HEK293 (cell line): ENCODE results near the gene TBC1D9B.

ENCODE experiments used
- CTCF ChIA-PET: fragments of 350-600 bp; formaldehyde crosslinking; extraction: SDS; loops from one replicate; lab custom pipeline; 2021; ENCODE audit warnings: antibody characterized with exemption; lab: Yijun Ruan, JAX
- POLR2A ChIA-PET: fragments of 300-600 bp; formaldehyde crosslinking; extraction: SDS; loops from one replicate; lab custom pipeline; 2020; ENCODE audit warnings: antibody characterized with exemption, inconsistent platforms; lab: Yijun Ruan, JAX
- H3K27ac ChIP-seq: fragments of 200-500 bp; sonication (Bioruptor generic); 2 replicates; pipeline ENCODE4 v1.5.1; 2014; ENCODE audit warnings: low read depth, low read length, control low read depth, inconsistent platforms; ENCODE audit errors: extremely low read depth
- H3K36me3 ChIP-seq, 2 experiments: fragments of 200-500 bp in 1 of 2; sonication (Bioruptor generic) in 1 of 2; 1 replicate in 1 of 2; 2 replicates in 1 of 2; pipeline ENCODE4 v1.5.1; 2014 to 2017; ENCODE audit warnings: inconsistent platforms in 2 of 2, low read length in 2 of 2; ENCODE audit not compliant: control insufficient read depth in 2 of 2, insufficient read depth in 1 of 2
- H3K4me1 ChIP-seq: fragments of 200-500 bp; sonication (Bioruptor generic); 2 replicates; pipeline ENCODE4 v1.5.1; 2014; ENCODE audit warnings: mild to moderate bottlenecking, low read length, inconsistent platforms; ENCODE audit not compliant: control insufficient read depth, insufficient read depth
- H3K4me3 ChIP-seq: 2 replicates; pipeline ENCODE4 v1.5.1; 2011; ENCODE audit warnings: low read depth, mild to moderate bottlenecking, control low read depth, low read length, moderate library complexity
- H3K9me3 ChIP-seq: fragments of 200-500 bp; sonication (Bioruptor generic); 2 replicates; pipeline ENCODE4 v1.5.1; 2014; ENCODE audit warnings: low read depth, low read length, inconsistent platforms; ENCODE audit not compliant: control insufficient read depth, insufficient read depth
- BCL11B ChIP-seq: fragments of 450-650 bp; formaldehyde crosslinking; IDR thresholded peaks from 2 replicates; pipeline ENCODE4 v1.5.1; 2016; ENCODE audit warnings: low read depth, missing biosample characterization, missing genetic modification characterization
- EGR2 ChIP-seq: fragments of 450-650 bp; formaldehyde crosslinking; IDR thresholded peaks from 2 replicates; pipeline ENCODE4 v1.5.1; 2016; ENCODE audit warnings: low read depth, missing biosample characterization, missing genetic modification characterization
- YY2 ChIP-seq: fragments of 450-650 bp; formaldehyde crosslinking; IDR thresholded peaks from 2 replicates; pipeline ENCODE4 v1.5.1; 2016; ENCODE audit warnings: missing biosample characterization, missing genetic modification characterization
- ZBTB17 ChIP-seq: fragments of 450-650 bp; formaldehyde crosslinking; IDR thresholded peaks from 2 replicates; pipeline ENCODE4 v1.5.1; 2016; ENCODE audit warnings: missing biosample characterization, missing genetic modification characterization
- ZFHX2 ChIP-seq: fragments of 450-650 bp; formaldehyde crosslinking; conservative IDR thresholded peaks from 2 replicates; pipeline ENCODE4 v1.5.1; 2016; ENCODE audit warnings: missing biosample characterization, missing genetic modification characterization
- ZNF114 ChIP-seq: fragments of 450-650 bp; formaldehyde crosslinking; IDR thresholded peaks from 2 replicates; pipeline ENCODE4 v1.5.0; 2017; ENCODE audit warnings: missing biosample characterization, missing genetic modification characterization
- ZNF133 ChIP-seq: fragments of 450-650 bp; formaldehyde crosslinking; IDR thresholded peaks from 2 replicates; pipeline ENCODE4 v1.5.1; 2016; ENCODE audit warnings: missing biosample characterization, missing genetic modification characterization
- ZNF211 ChIP-seq: fragments of 450-650 bp; formaldehyde crosslinking; IDR thresholded peaks from 2 replicates; pipeline ENCODE4 v1.5.1; 2016; ENCODE audit warnings: low read depth, missing biosample characterization, missing genetic modification characterization
- ZNF248 ChIP-seq: fragments of 450-650 bp; formaldehyde crosslinking; IDR thresholded peaks from 2 replicates; pipeline ENCODE4 v1.5.1; 2017; ENCODE audit warnings: missing biosample characterization, missing genetic modification characterization
- ZNF341 ChIP-seq: fragments of 450-650 bp; formaldehyde crosslinking; IDR thresholded peaks from 2 replicates; pipeline ENCODE4; 2016; ENCODE audit warnings: low read depth, missing biosample characterization, missing genetic modification characterization
- ZNF449 ChIP-seq: fragments of 450-650 bp; formaldehyde crosslinking; IDR thresholded peaks from 2 replicates; pipeline ENCODE4 v1.5.1; 2017; ENCODE audit warnings: missing biosample characterization, mild to moderate bottlenecking, missing genetic modification characterization, moderate library complexity
- ZNF48 ChIP-seq: fragments of 450-650 bp; formaldehyde crosslinking; IDR thresholded peaks from 2 replicates; pipeline ENCODE4 v1.5.1; 2016; ENCODE audit warnings: missing biosample characterization, missing genetic modification characterization
- ZNF521 ChIP-seq: fragments of 450-650 bp; formaldehyde crosslinking; IDR thresholded peaks from 2 replicates; pipeline ENCODE4 v1.5.1; 2017; ENCODE audit warnings: missing biosample characterization, mild to moderate bottlenecking, missing genetic modification characterization
- ZNF843 ChIP-seq: fragments of 450-650 bp; formaldehyde crosslinking; IDR thresholded peaks from 2 replicates; pipeline ENCODE4 v1.5.1; 2016; ENCODE audit warnings: missing biosample characterization, missing genetic modification characterization
- ZSCAN23 ChIP-seq: fragments of 450-650 bp; formaldehyde crosslinking; IDR thresholded peaks from 2 replicates; pipeline ENCODE4 v1.5.1; 2016; ENCODE audit warnings: missing biosample characterization, missing genetic modification characterization
- TF ChIP-seq, protein P1 (sequence below): fragments of 450-650 bp; formaldehyde crosslinking; IDR thresholded peaks from 2 replicates; pipeline ENCODE4 v1.5.1; 2016; ENCODE audit warnings: missing biosample characterization, missing genetic modification characterization
- TF ChIP-seq, protein P2 (sequence below): IDR thresholded peaks from 2 replicates; pipeline ENCODE4 v1.6.1; 2011; ENCODE audit warnings: mild to moderate bottlenecking, low read depth, low read length, borderline replicate concordance
- TF ChIP-seq, protein P3 (sequence below): fragments of 450-650 bp; formaldehyde crosslinking; IDR thresholded peaks from 2 replicates; pipeline ENCODE4 v1.5.1; 2016; ENCODE audit warnings: missing biosample characterization, missing genetic modification characterization
- TF ChIP-seq, protein P4 (sequence below): fragments of 450-650 bp; formaldehyde crosslinking; IDR thresholded peaks from 2 replicates; pipeline ENCODE4 v1.5.1; 2016; ENCODE audit warnings: missing biosample characterization, missing genetic modification characterization

TBC1D9B gene

DNA sequence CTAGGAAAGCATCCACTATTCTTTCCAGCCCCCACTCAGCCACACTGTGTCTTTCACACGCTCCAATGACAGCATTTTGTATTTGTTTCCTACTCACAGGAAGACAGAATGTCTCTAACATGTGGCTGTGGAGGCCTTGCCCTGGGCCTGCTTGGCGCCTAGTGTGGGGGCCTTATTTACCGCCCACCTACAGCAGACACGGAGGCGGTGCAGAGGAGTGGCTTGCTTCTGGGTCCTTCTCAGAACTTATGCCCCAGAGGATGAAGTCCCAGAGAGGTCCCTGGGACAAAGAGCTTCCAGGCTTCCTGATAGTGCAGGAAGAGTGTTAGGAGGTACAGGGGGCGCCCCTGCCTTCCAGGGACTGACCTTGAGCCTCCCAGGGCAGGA is 40.6 kb downstream of the TBC1D9B start:
- H3K4me3 ChIP-seq: no peak overlapping the region
- TF ChIP-seq ZBTB17 (tag by site-specific recombination): no peak
- no peak for TF ChIP-seq ZNF248 (tag by site-specific recombination)
- TF ChIP-seq, protein P1, sequence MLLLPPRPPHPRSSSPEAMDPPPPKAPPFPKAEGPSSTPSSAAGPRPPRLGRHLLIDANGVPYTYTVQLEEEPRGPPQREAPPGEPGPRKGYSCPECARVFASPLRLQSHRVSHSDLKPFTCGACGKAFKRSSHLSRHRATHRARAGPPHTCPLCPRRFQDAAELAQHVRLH (tag by site-specific recombination): no peak
- peak; percentile 71 for TF ChIP-seq EGR2
- TF ChIP-seq ZNF521 (tag by site-specific recombination): no peak
- no peak for TF ChIP-seq ZNF341 (tag by site-specific recombination)
- TF ChIP-seq, protein P2, sequence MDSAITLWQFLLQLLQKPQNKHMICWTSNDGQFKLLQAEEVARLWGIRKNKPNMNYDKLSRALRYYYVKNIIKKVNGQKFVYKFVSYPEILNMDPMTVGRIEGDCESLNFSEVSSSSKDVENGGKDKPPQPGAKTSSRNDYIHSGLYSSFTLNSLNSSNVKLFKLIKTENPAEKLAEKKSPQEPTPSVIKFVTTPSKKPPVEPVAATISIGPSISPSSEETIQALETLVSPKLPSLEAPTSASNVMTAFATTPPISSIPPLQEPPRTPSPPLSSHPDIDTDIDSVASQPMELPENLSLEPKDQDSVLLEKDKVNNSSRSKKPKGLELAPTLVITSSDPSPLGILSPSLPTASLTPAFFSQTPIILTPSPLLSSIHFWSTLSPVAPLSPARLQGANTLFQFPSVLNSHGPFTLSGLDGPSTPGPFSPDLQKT: no peak
- TF ChIP-seq ZNF114 (tag by site-specific recombination): no peak
- TF ChIP-seq ZFHX2 (tag by site-specific recombination): peak; percentile 73
- no peak for TF ChIP-seq BCL11B (tag by site-specific recombination)
- TF ChIP-seq ZNF843: no peak
- TF ChIP-seq, protein P3, sequence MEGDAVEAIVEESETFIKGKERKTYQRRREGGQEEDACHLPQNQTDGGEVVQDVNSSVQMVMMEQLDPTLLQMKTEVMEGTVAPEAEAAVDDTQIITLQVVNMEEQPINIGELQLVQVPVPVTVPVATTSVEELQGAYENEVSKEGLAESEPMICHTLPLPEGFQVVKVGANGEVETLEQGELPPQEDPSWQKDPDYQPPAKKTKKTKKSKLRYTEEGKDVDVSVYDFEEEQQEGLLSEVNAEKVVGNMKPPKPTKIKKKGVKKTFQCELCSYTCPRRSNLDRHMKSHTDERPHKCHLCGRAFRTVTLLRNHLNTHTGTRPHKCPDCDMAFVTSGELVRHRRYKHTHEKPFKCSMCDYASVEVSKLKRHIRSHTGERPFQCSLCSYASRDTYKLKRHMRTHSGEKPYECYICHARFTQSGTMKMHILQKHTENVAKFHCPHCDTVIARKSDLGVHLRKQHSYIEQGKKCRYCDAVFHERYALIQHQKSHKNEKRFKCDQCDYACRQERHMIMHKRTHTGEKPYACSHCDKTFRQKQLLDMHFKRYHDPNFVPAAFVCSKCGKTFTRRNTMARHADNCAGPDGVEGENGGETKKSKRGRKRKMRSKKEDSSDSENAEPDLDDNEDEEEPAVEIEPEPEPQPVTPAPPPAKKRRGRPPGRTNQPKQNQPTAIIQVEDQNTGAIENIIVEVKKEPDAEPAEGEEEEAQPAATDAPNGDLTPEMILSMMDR (tag by site-specific recombination): no peak
- TF ChIP-seq, all 188 proteins: peak for 2
- no peaks in the 10 kb centered on the region for H3K9me3 ChIP-seq
- ChIA-PET CTCF (interaction anchor here (0.6 kb wide), 1 partner anchor 36 kb away, joined by 4 read pairs; no protein-coding TSS in a partner anchor), POLR2A (no interaction called here)
- H3K27ac ChIP-seq: no peak overlapping the region
- H3K4me1 ChIP-seq: no peaks in the 10 kb centered on the region
- H3K36me3 ChIP-seq: peaks cover 3 to 97% of the 10 kb centered on the region in 2 experiments; a peak in 2 of 3 replicates

- no peaks in the 10 kb centered on the region for H3K9me3 ChIP-seq
- TF ChIP-seq ZSCAN23 (tag by site-specific recombination): no peak
- TF ChIP-seq, protein P3 (tag by site-specific recombination): peak; percentile 16; the same call in 1 of the 2 replicates
- POLR2A ChIA-PET: no interaction called here
- H3K27ac ChIP-seq: no peak overlapping the region
- H3K4me1 ChIP-seq: no peaks in the 10 kb centered on the region
- CTCF ChIA-PET: interaction anchor here (0.6 kb wide), 1 partner anchor 37 kb away, joined by 4 read pairs; no protein-coding TSS in a partner anchor
- peaks cover 3 to 98% of the 10 kb centered on the region in 2 experiments; a peak in 2 of 3 replicates for H3K36me3 ChIP-seq
- H3K4me3 ChIP-seq: no peak overlapping the region
Observed at GRCh38 chr5:179866241-179867078, 41.2 kb downstream of the TBC1D9B start.

DNA sequence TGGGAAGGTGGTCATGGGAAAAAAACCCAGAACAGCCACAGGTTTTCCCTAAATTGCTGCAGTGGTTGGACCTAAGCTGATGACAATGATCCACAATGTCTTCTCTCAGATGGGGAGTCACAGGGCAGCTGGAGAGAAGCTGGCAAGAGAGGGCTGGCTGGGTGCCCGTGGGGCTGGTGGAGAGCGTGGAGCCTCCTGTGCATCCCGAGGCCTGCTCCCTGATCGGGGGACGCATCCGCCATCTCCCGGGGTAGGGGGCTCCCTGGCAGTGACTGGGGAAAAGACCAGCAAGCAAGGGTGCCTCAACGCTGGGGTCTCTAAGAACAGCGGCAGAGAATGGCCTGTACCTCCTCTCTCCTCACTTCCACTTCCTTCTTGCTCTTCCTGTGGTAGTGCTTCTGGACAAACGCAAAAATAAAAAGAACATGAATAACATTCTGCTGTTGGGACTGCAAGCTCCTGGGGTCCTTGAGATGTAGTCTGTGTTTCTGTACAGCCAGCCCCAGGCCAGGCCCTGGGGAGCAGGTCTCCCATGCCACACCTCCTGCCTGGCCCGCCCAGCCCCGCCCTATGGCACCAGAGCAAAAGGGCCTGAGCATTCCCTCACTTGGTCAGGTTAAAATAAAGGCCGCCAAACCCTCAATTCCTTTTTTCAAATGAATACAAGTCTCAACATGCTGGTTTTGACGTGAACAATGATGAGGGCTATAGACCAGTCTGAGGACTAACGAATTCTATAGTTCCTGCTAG is 42.0 kb downstream of the TBC1D9B start:
- POLR2A ChIA-PET: no interaction called here
- CTCF ChIA-PET: no interaction called here
- no peak for TF ChIP-seq YY2
- TF ChIP-seq ZNF133 (tag by site-specific recombination): no peak
- TF ChIP-seq ZNF211 (tag by site-specific recombination): no peak
- TF ChIP-seq ZNF48 (tag by site-specific recombination): no peak
- TF ChIP-seq, protein P4, sequence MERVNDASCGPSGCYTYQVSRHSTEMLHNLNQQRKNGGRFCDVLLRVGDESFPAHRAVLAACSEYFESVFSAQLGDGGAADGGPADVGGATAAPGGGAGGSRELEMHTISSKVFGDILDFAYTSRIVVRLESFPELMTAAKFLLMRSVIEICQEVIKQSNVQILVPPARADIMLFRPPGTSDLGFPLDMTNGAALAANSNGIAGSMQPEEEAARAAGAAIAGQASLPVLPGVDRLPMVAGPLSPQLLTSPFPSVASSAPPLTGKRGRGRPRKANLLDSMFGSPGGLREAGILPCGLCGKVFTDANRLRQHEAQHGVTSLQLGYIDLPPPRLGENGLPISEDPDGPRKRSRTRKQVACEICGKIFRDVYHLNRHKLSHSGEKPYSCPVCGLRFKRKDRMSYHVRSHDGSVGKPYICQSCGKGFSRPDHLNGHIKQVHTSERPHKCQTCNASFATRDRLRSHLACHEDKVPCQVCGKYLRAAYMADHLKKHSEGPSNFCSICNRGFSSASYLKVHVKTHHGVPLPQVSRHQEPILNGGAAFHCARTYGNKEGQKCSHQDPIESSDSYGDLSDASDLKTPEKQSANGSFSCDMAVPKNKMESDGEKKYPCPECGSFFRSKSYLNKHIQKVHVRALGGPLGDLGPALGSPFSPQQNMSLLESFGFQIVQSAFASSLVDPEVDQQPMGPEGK: no peak
- no peak for TF ChIP-seq ZNF449 (tag by site-specific recombination)

More for the DNA sequence above, 42.0 kb downstream of the TBC1D9B start:
- Histone ChIP-seq H3K36me3 (peaks cover 3 to 90% of the 10 kb centered on the region in 2 experiments; a peak in 2 of 3 replicates), H3K27ac (no peak overlapping the region), H3K9me3 (no peaks in the 10 kb centered on the region), H3K4me1 (no peaks in the 10 kb centered on the region), H3K4me3 (no peak overlapping the region)
